Heart left ventricle (tissue), 16 donors: Measurements from ENCODE around the gene UQCC5. TPM values are rescaled to one million over a fixed set of nuclear protein-coding genes. Genes with fewer than 3 reads are reported as not detected.

Experiments
- ATAC-seq, 4 donors: fragments of 200-7000 bp; cut with Tn5 transposase; one replicate each; pipeline ENCODE4 v1.9.1; 2020 to 2022; ENCODE audit warnings: moderate library complexity in 4 of 4, mild to moderate bottlenecking in 3 of 4, moderate number of reproducible peaks in 1 of 4
- DNase-seq, 5 donors: peaks; one replicate each; pipeline ENCODE4 v3.0.0-alpha.2; 2020
- H3K27ac ChIP-seq, 12 donors: fragments of 200-600 bp; sonication (generic) in 4 of 12; one replicate each; pipeline versions ENCODE4 v1.5.0 to v1.8.0; 2016 to 2022; ENCODE audit warnings: mild to moderate bottlenecking in 2 of 12
- H3K27me3 ChIP-seq, 9 donors: fragments of 200-600 bp; sonication (generic) in 2 of 9; one replicate each; pipeline versions ENCODE4 v1.5.1 to v1.8.0; 2016 to 2022; ENCODE audit warnings: mild to moderate bottlenecking in 3 of 9
- H3K36me3 ChIP-seq, 9 donors: fragments of 200-600 bp; sonication (generic) in 2 of 9; one replicate each; pipeline versions ENCODE4 v1.5.0 to v1.8.0; 2018 to 2022; ENCODE audit warnings: mild to moderate bottlenecking in 2 of 9
- H3K4me1 ChIP-seq, 12 donors: fragments of 200-600 bp; sonication (generic) in 4 of 12; one replicate each; pipeline versions ENCODE4 v1.5.0 to v1.8.0; 2016 to 2022; ENCODE audit warnings: mild to moderate bottlenecking in 3 of 12
- H3K4me3 ChIP-seq, 12 donors: fragments of 200-600 bp; sonication (generic) in 4 of 12; one replicate each; pipeline versions ENCODE4 v1.5.0 to v1.8.0; 2017 to 2022; ENCODE audit warnings: mild to moderate bottlenecking in 9 of 12, moderate library complexity in 4 of 12
- H3K9me3 ChIP-seq, 12 donors: fragments of 200-600 bp; sonication (generic) in 4 of 12; one replicate each; pipeline versions ENCODE4 v1.5.0 to v1.8.0; 2016 to 2022; ENCODE audit warnings: mild to moderate bottlenecking in 1 of 12
- POLR2A ChIP-seq, 2 donors: fragments of 450-650 bp; IDR thresholded peaks; one replicate each; pipeline ENCODE4 v1.6.1; 2017; ENCODE audit warnings: antibody characterized with exemption in 2 of 2, mild to moderate bottlenecking in 2 of 2, moderate library complexity in 2 of 2
- WGBS, 4 donors: extraction: QIAGEN DNeasy Blood & Tissue Kit in 2 of 4; methylation state at CpG; one replicate each; pipeline versions ENCODE4 v1.1.5 to v1.1.7; 2013 to 2018; 5-methylcytosine and 5-hydroxymethylcytosine counted together
- intact Hi-C, 10 donors: fragments of 100-400 bp; cut with DNase I; formaldehyde crosslinking; loops; one replicate each; pipeline versions ENCODE4 v1.11.1 to v1.14.2; 2022
- polyA plus RNA-seq, 2 donors: library from polyadenylated mRNA; stranded (reverse); fragments of 200-250 nt; gene quantifications; one replicate each; pipeline ENCODE4 v1.2.3, GENCODE V29; 2013
- total RNA-seq, 9 donors: library from RNA; depleted of rRNA in 2 of 9; stranded (reverse); fragments of >200 nt in 2 of 9; fragmentation: NEBNext Ultra II Directional in 3 of 9; extraction: Animal tissue kit (Norgen Biotek cat#: 25700) in 3 of 9; gene quantifications; one replicate each; pipeline versions ENCODE4 v1.1.0 to v1.2.4, GENCODE V29; 2016 to 2023
- TF ChIP-seq, protein P1 (sequence below), 12 donors: fragments of 200-600 bp; sonication (generic) in 4 of 12; IDR thresholded peaks; one replicate each; pipeline versions ENCODE4 v1.5.0 to v1.8.0; 2018 to 2022; ENCODE audit warnings: antibody characterized with exemption in 12 of 12, mild to moderate bottlenecking in 5 of 12
- donor health status: ischemic (EF 13 %, LVEDD 7.1; RV severe dilation, severe dysfunction).
- donor health status: healthy with polysubstance abuse.
- donor health status: DM: no; HTN: yes; CAD: no.
- donor health status: DM: no; HTN: no; CAD: no.
- donor health status: ischemic (EF 25% LVEDD 6.9; RV normal size, moderate dysfunction).
- donor health status: ischemic (EF 25% LVEDD 5.7; RV mildly dilated, moderate dysfunction).
- donor health status: healthy.
- donor health status: DM: yes; HTN: yes; CAD: no.
- donor health status: ischemic (EF 35%, LVEDD 5.7; RV mildly dilated, moderate dysfunction).
- donor health status: nonischemic (EF 11% LVEDD 7.7; RV severe dilation, severe dysfunction).
- donor health status: DM: yes; HTN: yes; CAD: no.
- donor health status: PGD.
- donor health status: ischemic (EF 29% LVEDD 5.4; RV normal size, mild dysfunction).
- donor health status: nonischemic (EF 23%, LVEDD 6.1; RV moderate dilation, normal function).

UQCC5 gene
- total and polyA plus RNA-seq, 11 donors, result 2.0 to 113 (median 59.2) TPM

DNA sequence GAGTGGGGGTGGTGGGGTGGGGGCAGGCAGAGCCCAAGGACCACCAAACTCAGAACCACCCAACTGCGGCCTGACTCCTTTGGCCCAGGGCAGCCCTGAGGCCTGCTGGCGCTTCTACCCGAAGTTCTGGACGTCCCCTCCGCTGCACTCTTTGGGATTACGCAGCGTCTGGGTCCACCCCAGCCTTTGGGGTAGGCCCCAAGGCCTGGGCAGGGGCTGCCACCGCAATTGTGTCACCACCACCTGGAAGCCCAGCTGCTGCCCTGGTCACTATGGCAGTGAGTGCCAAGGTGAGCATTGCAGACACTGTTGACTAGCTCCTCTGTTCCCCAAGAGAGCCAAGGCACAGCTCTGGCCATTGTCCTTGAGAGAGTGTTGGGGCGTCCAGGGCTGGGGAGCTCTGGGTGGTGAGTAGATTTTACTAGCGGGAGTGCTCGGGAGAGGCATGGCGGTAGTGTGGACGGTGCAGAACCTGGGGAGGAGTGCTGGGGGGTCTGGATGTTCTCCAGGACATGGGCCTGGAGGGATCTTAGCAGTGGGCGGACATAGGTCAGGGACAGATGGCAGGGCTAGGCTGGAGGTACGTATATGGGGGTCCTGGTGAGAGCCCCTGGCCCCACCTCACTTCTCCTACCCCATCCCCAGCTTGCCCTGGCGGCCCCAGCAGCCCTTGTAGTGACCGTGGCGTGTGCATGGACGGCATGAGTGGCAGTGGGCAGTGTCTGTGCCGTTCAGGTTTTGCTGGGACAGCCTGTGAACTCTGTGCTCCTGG lies 15.5 kb upstream of the UQCC5 start:
- H3K9me3 ChIP-seq, result no peaks in the 10 kb centered on the region
- no peaks in the 10 kb centered on the region for H3K27me3 ChIP-seq
- DNase-seq (peak in 1 of 5 donors; percentile 42), ATAC-seq (no peak)
- TF ChIP-seq POLR2A (IDR thresholded peaks at IDR 0.05), result no peak
- TF ChIP-seq, protein P1, sequence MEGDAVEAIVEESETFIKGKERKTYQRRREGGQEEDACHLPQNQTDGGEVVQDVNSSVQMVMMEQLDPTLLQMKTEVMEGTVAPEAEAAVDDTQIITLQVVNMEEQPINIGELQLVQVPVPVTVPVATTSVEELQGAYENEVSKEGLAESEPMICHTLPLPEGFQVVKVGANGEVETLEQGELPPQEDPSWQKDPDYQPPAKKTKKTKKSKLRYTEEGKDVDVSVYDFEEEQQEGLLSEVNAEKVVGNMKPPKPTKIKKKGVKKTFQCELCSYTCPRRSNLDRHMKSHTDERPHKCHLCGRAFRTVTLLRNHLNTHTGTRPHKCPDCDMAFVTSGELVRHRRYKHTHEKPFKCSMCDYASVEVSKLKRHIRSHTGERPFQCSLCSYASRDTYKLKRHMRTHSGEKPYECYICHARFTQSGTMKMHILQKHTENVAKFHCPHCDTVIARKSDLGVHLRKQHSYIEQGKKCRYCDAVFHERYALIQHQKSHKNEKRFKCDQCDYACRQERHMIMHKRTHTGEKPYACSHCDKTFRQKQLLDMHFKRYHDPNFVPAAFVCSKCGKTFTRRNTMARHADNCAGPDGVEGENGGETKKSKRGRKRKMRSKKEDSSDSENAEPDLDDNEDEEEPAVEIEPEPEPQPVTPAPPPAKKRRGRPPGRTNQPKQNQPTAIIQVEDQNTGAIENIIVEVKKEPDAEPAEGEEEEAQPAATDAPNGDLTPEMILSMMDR (IDR thresholded peaks at IDR 0.05), result no peak
- 92 to 97% (median 93%) methylated on average over 11 to 20 of the region's 20 CpGs for WGBS, 4 donors
- no peak overlapping the region for H3K27ac ChIP-seq
- intact Hi-C loops, result no loop called here
- H3K36me3 ChIP-seq, result peaks cover 0 to 95% (median 19%) of the 10 kb centered on the region in 9 donors
- H3K4me3 ChIP-seq, result no peak overlapping the region
- peaks cover 9 to 26% (median 18%) of the 10 kb centered on the region in 12 donors for H3K4me1 ChIP-seq

DNA sequence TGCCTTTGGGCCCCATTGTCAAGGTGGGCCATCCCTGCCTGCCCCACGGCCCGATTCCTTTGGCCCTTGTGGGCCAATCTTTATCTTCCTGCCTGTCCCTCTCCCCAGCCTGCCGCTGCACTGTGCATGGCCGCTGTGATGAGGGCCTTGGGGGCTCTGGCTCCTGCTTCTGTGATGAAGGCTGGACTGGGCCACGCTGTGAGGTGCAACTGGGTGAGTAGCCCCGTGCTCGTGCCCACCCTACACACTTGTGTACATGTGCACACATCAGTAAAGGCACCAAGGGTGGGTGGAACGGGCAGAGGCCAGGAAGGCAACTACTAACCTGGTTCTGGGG lies 14.9 kb upstream of the UQCC5 start:
- no peak for TF ChIP-seq POLR2A (IDR thresholded peaks at IDR 0.05)
- TF ChIP-seq, protein P1 (IDR thresholded peaks at IDR 0.05), result no peak
- no peak for ATAC-seq
- WGBS, 4 donors, result 90 to 95% (median 92%) methylated on average over 5 to 8 of the region's 8 CpGs

DNA sequence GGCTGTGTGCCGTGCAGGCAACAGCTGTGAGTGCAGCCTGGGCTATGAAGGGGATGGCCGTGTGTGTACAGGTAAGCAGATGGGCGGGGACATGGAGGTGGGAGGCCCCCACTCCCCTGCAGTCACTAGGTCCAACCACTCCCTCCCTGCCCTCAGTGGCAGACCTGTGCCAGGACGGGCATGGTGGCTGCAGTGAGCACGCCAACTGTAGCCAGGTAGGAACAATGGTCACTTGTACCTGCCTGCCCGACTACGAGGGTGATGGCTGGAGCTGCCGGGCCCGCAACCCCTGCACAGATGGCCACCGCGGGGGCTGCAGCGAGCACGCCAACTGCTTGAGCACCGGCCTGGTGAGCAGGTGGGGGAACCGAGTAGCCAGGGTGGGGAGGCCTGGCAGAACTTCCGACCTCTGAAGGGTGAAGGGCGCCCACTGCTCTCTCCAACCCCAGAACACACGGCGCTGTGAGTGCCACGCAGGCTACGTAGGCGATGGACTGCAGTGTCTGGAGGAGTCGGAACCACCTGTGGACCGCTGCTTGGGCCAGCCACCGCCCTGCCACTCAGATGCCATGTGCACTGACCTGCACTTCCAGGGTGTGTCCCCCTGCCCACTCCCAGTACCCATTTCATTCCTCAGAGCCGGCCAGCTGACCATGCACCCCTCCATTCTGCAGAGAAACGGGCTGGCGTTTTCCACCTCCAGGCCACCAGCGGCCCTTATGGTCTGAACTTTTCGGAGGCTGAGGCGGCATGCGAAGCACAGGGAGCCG lies 14.3 kb upstream of the UQCC5 start:
- no peaks in the 10 kb centered on the region for H3K9me3 ChIP-seq
- ATAC-seq (no peak), DNase-seq (peak in 3 of 5 donors; percentile 18 to 62 (median 21))
- no peak overlapping the region for H3K4me3 ChIP-seq
- H3K27me3 ChIP-seq, result no peaks in the 10 kb centered on the region
- peaks cover 9 to 38% (median 24%) of the 10 kb centered on the region in 12 donors for H3K4me1 ChIP-seq
- TF ChIP-seq, protein P1 (IDR thresholded peaks at IDR 0.05), result no peak
- TF ChIP-seq POLR2A (IDR thresholded peaks at IDR 0.05), result no peak
- H3K27ac ChIP-seq, result no peak overlapping the region
- intact Hi-C loops, result no loop called here
- peaks cover 0 to 95% (median 19%) of the 10 kb centered on the region in 9 donors for H3K36me3 ChIP-seq
- 94 to 98% (median 96%) methylated on average over 19 to 33 of the region's 33 CpGs for WGBS, 4 donors

More for the DNA sequence above, 14.9 kb upstream of the UQCC5 start:
- DNase-seq, result peak in 2 of 5 donors; percentile 11 to 40
- Histone ChIP-seq H3K27ac (no peak overlapping the region), H3K4me1 (peaks cover 9 to 32% (median 23%) of the 10 kb centered on the region in 12 donors), H3K36me3 (peaks cover 0 to 94% (median 19%) of the 10 kb centered on the region in 9 donors), H3K4me3 (no peak overlapping the region), H3K27me3 (no peaks in the 10 kb centered on the region), H3K9me3 (no peaks in the 10 kb centered on the region)
- intact Hi-C loops, result no loop called here

DNA sequence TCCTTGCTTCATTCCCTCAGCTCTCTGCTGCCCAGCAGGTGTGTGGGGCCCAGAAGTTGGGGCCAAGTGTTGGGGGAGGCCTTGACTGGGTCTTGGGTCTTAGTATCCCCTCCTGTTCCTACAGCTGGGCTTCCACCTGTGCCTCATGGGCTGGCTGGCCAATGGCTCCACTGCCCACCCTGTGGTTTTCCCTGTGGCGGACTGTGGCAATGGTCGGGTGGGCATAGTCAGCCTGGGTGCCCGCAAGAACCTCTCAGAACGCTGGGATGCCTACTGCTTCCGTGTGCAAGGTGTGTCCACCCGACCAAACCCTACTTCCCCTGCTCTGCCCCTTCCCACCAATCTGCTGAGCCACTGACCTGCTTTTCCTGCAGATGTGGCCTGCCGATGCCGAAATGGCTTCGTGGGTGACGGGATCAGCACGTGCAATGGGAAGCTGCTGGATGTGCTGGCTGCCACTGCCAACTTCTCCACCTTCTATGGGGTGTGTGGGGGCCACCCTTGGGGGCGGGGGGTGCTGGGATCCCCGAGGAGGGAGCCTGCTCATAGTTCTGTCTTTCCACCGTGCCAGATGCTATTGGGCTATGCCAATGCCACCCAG lies 13.7 kb upstream of the UQCC5 start:
- peaks cover 0 to 94% (median 21%) of the 10 kb centered on the region in 9 donors for H3K36me3 ChIP-seq
- H3K27ac ChIP-seq, result no peak overlapping the region
- H3K4me3 ChIP-seq, result no peak overlapping the region
- no peaks in the 10 kb centered on the region for H3K9me3 ChIP-seq
- peak in 3 of 5 donors; percentile 15 to 47 (median 18) for DNase-seq
- H3K27me3 ChIP-seq, result no peaks in the 10 kb centered on the region
- peaks cover 9 to 43% (median 24%) of the 10 kb centered on the region in 12 donors for H3K4me1 ChIP-seq
- WGBS, 4 donors, result 90 to 95% (median 93%) methylated on average over 10 to 14 of the region's 14 CpGs
- ATAC-seq, result no peak
- no peak for TF ChIP-seq POLR2A (IDR thresholded peaks at IDR 0.05)
- TF ChIP-seq, protein P1 (IDR thresholded peaks at IDR 0.05), result no peak
- intact Hi-C loops, result no loop called here
